Erythroblast (primary cell): ENCODE results near the gene MED27.

Source experiments
- GATA1 ChIP-seq: IDR thresholded peaks from 2 replicates; pipeline ENCODE4 v1.6.1; 2011; ENCODE audit warnings: low read depth, mild to moderate bottlenecking, control low read depth, low read length, moderate library complexity
- POLR2A ChIP-seq: IDR thresholded peaks from 2 replicates; pipeline ENCODE4 v1.6.1; 2011; ENCODE audit warnings: mild to moderate bottlenecking, low read length

DNA sequence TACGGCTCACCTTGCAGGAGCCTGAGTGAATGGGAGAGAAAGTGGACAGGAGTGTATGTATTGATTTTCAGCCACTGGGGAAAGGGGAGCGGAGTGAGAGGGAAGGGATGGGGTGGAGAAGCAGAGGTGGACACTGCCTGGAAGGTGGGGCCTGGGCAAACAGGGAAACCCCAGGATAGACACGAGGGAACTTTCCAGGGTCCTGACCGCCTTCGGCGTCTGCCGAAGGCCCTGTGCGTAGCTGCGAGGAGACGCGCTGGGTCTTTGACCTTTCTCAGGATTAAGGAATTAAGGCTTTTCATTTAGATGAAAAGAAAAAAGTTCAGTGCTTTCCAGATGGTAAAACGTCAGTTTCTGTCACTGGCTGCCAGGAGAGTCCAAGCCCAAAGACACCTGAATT, 205.2 kb downstream of the MED27 start:
- TF ChIP-seq POLR2A = no peak
- no peak for TF ChIP-seq GATA1
